Measurements from ENCODE around the gene EPHX1.

DNA sequence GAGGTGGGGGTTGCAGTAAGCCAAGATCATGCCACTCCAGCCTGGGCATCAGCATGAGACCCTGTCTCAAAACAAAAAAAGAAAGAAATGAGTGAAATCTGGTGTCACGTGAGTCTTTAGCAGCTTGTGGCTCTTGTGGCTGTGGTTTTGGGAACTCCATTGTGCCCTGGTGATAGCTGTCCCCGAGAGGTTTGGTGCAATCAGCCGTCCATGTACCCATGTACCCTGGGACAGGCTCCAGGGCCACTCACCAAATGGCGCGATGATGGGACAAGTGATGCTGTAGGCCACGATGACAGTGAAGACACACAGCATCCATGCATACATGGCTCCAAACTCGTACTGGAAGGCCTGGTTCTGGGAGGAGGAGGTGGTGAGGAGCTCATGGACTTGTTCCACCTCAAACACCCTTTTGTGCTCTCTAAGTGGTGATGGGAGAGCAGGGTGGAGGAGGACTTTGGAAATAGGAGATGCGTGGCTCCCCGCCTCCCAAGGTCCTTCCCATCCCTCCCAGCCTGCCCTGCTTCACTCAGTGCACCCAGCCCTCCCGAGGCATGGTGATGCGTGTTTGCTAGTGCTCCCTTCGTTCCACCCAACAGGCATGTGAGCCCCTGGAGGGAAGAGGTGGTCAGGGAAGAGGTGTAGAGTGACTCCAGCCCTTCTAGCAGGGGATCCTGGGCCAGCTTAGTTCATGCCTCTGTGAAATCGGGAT is 42.6 kb downstream of the EPHX1 start:
- TF ChIP-seq, protein P1, sequence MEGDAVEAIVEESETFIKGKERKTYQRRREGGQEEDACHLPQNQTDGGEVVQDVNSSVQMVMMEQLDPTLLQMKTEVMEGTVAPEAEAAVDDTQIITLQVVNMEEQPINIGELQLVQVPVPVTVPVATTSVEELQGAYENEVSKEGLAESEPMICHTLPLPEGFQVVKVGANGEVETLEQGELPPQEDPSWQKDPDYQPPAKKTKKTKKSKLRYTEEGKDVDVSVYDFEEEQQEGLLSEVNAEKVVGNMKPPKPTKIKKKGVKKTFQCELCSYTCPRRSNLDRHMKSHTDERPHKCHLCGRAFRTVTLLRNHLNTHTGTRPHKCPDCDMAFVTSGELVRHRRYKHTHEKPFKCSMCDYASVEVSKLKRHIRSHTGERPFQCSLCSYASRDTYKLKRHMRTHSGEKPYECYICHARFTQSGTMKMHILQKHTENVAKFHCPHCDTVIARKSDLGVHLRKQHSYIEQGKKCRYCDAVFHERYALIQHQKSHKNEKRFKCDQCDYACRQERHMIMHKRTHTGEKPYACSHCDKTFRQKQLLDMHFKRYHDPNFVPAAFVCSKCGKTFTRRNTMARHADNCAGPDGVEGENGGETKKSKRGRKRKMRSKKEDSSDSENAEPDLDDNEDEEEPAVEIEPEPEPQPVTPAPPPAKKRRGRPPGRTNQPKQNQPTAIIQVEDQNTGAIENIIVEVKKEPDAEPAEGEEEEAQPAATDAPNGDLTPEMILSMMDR (IDR thresholded peaks at IDR 0.05) = no peak
- no peak for TF ChIP-seq ZFX (IDR thresholded peaks at IDR 0.05; ENCODE audit: borderline replicate concordance)
